K562 (cell line): ENCODE data around the gene CLIC3. TPM values are rescaled to one million over a fixed set of nuclear protein-coding genes. Genes with fewer than 3 reads are reported as not detected.

Experiments used
- CBFB ChIP-seq: sonication (generic); formaldehyde crosslinking; IDR thresholded peaks from 2 replicates; pipeline ENCODE4 v1.4.0; 2020; ENCODE audit warnings: mild to moderate bottlenecking, missing genetic modification reagents
- ESRRA ChIP-seq: fragments of 450-650 bp; IDR thresholded peaks from 2 replicates; pipeline ENCODE4 v1.6.1; 2014; ENCODE audit warnings: low read depth, mild to moderate bottlenecking, moderate library complexity, borderline replicate concordance
- KDM1A ChIP-seq, 2 experiments: fragments of 450-650 bp; IDR thresholded peaks; 2 replicates each; pipeline ENCODE4 v1.6.1; 2016; ENCODE audit warnings: mild to moderate bottlenecking in 2 of 2
- MTA1 ChIP-seq: fragments of 450-650 bp; IDR thresholded peaks from 2 replicates; pipeline ENCODE4 v1.6.1; 2017; ENCODE audit warnings: borderline replicate concordance
- PCBP1 ChIP-seq: fragments of 200-400 bp; formaldehyde crosslinking; IDR thresholded peaks from 2 replicates; pipeline ENCODE4 v1.6.1; 2018; ENCODE audit warnings: mild to moderate bottlenecking, low read depth, low read length; ENCODE audit not compliant: poor library complexity, severe bottlenecking
- PCBP2 ChIP-seq: fragments of 200-400 bp; formaldehyde crosslinking; IDR thresholded peaks from 2 replicates; pipeline ENCODE4 v1.6.1; 2018; ENCODE audit warnings: low read length, low read depth, mild to moderate bottlenecking, moderate library complexity; ENCODE audit not compliant: poor library complexity, severe bottlenecking
- PTBP1 ChIP-seq: fragments of 200-400 bp; formaldehyde crosslinking; IDR thresholded peaks from 2 replicates; pipeline ENCODE4 v1.6.1; 2017; ENCODE audit warnings: low read depth, low read length
- SAFB ChIP-seq: fragments of 200-400 bp; formaldehyde crosslinking; IDR thresholded peaks from 2 replicates; pipeline ENCODE4 v1.6.1; 2017; ENCODE audit warnings: low read depth, low read length, borderline replicate concordance
- SOX6 ChIP-seq: fragments of 450-650 bp; IDR thresholded peaks from 2 replicates; pipeline ENCODE4 v1.6.1; 2014; ENCODE audit warnings: mild to moderate bottlenecking
- SP1 ChIP-seq: sonication (generic); formaldehyde crosslinking; IDR thresholded peaks from 2 replicates; pipeline ENCODE4 v1.8.1; 2022; ENCODE audit warnings: mild to moderate bottlenecking, missing genetic modification reagents
- ZBTB7A ChIP-seq: IDR thresholded peaks from 2 replicates; pipeline ENCODE4 v1.6.1; 2011; ENCODE audit warnings: low read depth, mild to moderate bottlenecking, low read length, moderate library complexity, borderline replicate concordance; ENCODE audit not compliant: control insufficient read depth
- ZNF232 ChIP-seq: sonication (generic); formaldehyde crosslinking; IDR thresholded peaks from 2 replicates; pipeline ENCODE4 v1.8.0; 2022; ENCODE audit warnings: mild to moderate bottlenecking, missing genetic modification reagents
- ZNF76 ChIP-seq: fragments of 250-450 bp; sonication (Bioruptor Pico); IDR thresholded peaks from 2 replicates; pipeline ENCODE4 v1.4.0; 2020; ENCODE audit warnings: mild to moderate bottlenecking, moderate library complexity, borderline replicate concordance
- polyA plus RNA-seq, 8 experiments: library from polyadenylated mRNA; depleted of rRNA in 4 of 8; stranded (reverse) in 5 of 8; unstranded in 3 of 8; fragments of >200 nt; fragmentation: Nextera tagmentation in 2 of 8; fragmentation: Illumina TruSeq in 1 of 8; extraction: Ambion mirVana in 2 of 8; extraction: Trizol in 1 of 8; gene quantifications; 2 replicates each; pipeline versions ENCODE4 v1.2.1 to v1.2.3, GENCODE V29; 2011 to 2014; ENCODE audit warnings: inconsistent platforms in 1 of 8, missing spikeins in 1 of 8
- total RNA-seq, 7 experiments: library from RNA; depleted of rRNA in 6 of 7; stranded (reverse); fragments of >200 nt in 6 of 7; fragmentation: Illumina TruSeq in 2 of 7; extraction: Trizol in 2 of 7; gene quantifications; 2 replicates each; pipeline versions ENCODE4 v1.2.1 to v1.2.3, GENCODE V29; 2011 to 2021; ENCODE audit warnings: low replicate concordance in 1 of 7
- TF ChIP-seq, protein P1 (sequence below), 2 experiments: fragments of 450-650 bp; formaldehyde crosslinking in 1 of 2; IDR thresholded peaks; 2 replicates each; pipeline versions ENCODE4 v1.4.0 to v1.6.1; 2014 to 2020; ENCODE audit warnings: mild to moderate bottlenecking in 2 of 2, borderline replicate concordance in 1 of 2, low read depth in 1 of 2
- TF ChIP-seq, protein P2 (sequence below): fragments of 450-650 bp; formaldehyde crosslinking; IDR thresholded peaks from 2 replicates; pipeline ENCODE4 v1.4.0; 2020; ENCODE audit warnings: mild to moderate bottlenecking, moderate library complexity
- TF ChIP-seq, protein P3 (sequence below): fragments of 250-450 bp; sonication (Bioruptor Pico); IDR thresholded peaks from 2 replicates; pipeline ENCODE4 v1.8.0; 2021; ENCODE audit warnings: moderate library complexity, mild to moderate bottlenecking, inconsistent platforms

CLIC3 gene
- total and polyA plus RNA-seq, 9 of the 15 experiments (the other 6 are each of a cell fraction or from before 2014, with no cell fraction given) = 0.27 to 0.29 TPM; not detected in 7

DNA sequence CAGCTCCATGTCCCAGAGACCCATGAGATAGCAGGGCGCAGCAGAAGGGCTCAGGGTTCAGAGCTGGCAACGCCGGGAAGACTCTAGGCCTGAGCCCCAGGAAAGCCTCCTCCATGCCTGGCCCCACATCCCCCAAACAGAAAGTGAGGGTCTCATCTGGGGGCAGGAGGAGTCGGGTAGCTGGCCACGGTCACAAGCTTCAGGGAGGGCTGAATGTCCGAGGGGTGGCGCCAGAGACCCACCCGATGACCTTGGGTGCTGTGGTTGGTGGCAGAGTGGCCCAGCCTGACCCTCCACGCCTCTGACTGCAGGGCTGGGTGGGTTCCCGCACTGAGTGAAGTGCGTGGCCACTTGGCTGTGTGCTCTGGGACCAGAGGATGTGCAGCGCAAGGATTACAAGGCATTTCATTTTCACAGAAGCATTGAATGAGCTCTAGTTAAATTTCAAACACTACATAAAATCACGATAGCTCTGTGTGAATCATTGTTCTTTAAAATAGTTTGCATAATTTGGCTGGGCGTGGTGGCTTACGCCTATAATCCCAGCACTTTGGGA, 48.3 kb downstream of the CLIC3 start (continued):
- TF ChIP-seq, protein P1, sequence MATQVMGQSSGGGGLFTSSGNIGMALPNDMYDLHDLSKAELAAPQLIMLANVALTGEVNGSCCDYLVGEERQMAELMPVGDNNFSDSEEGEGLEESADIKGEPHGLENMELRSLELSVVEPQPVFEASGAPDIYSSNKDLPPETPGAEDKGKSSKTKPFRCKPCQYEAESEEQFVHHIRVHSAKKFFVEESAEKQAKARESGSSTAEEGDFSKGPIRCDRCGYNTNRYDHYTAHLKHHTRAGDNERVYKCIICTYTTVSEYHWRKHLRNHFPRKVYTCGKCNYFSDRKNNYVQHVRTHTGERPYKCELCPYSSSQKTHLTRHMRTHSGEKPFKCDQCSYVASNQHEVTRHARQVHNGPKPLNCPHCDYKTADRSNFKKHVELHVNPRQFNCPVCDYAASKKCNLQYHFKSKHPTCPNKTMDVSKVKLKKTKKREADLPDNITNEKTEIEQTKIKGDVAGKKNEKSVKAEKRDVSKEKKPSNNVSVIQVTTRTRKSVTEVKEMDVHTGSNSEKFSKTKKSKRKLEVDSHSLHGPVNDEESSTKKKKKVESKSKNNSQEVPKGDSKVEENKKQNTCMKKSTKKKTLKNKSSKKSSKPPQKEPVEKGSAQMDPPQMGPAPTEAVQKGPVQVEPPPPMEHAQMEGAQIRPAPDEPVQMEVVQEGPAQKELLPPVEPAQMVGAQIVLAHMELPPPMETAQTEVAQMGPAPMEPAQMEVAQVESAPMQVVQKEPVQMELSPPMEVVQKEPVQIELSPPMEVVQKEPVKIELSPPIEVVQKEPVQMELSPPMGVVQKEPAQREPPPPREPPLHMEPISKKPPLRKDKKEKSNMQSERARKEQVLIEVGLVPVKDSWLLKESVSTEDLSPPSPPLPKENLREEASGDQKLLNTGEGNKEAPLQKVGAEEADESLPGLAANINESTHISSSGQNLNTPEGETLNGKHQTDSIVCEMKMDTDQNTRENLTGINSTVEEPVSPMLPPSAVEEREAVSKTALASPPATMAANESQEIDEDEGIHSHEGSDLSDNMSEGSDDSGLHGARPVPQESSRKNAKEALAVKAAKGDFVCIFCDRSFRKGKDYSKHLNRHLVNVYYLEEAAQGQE (IDR thresholded peaks at IDR 0.05; ENCODE audit: borderline replicate concordance) = peak; percentile 84
- TF ChIP-seq, protein P1 (CRISPR knock-in tag; IDR thresholded peaks at IDR 0.05; ENCODE audit: low read depth) = 0 out of 2 replicates have a peak, but pooled peaks have one; percentile 23
- no peak for TF ChIP-seq ZNF232 (CRISPR knock-in tag)
- TF ChIP-seq SP1 (CRISPR knock-in tag) = 0 out of 2 replicates have a peak, but pooled peaks have one; percentile 6
- TF ChIP-seq MTA1 = no peak
- peak; percentile 82 for TF ChIP-seq ZBTB7A
- no peak for TF ChIP-seq PCBP2
- no peak for TF ChIP-seq SAFB
- no peak for TF ChIP-seq CBFB (CRISPR knock-in tag)
- TF ChIP-seq, protein P2, sequence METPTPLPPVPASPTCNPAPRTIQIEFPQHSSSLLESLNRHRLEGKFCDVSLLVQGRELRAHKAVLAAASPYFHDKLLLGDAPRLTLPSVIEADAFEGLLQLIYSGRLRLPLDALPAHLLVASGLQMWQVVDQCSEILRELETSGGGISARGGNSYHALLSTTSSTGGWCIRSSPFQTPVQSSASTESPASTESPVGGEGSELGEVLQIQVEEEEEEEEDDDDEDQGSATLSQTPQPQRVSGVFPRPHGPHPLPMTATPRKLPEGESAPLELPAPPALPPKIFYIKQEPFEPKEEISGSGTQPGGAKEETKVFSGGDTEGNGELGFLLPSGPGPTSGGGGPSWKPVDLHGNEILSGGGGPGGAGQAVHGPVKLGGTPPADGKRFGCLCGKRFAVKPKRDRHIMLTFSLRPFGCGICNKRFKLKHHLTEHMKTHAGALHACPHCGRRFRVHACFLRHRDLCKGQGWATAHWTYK (CRISPR knock-in tag) = peak; percentile 85
- TF ChIP-seq, protein P3, sequence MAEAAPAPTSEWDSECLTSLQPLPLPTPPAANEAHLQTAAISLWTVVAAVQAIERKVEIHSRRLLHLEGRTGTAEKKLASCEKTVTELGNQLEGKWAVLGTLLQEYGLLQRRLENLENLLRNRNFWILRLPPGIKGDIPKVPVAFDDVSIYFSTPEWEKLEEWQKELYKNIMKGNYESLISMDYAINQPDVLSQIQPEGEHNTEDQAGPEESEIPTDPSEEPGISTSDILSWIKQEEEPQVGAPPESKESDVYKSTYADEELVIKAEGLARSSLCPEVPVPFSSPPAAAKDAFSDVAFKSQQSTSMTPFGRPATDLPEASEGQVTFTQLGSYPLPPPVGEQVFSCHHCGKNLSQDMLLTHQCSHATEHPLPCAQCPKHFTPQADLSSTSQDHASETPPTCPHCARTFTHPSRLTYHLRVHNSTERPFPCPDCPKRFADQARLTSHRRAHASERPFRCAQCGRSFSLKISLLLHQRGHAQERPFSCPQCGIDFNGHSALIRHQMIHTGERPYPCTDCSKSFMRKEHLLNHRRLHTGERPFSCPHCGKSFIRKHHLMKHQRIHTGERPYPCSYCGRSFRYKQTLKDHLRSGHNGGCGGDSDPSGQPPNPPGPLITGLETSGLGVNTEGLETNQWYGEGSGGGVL (CRISPR knock-in tag) = no peak
- TF ChIP-seq PCBP1 = no peak
- peak; percentile 66 to 80; a peak in 3 of 4 replicates for TF ChIP-seq KDM1A (IDR thresholded peaks at IDR 0.05)
- peak; percentile 90 for TF ChIP-seq ESRRA
- no peak for TF ChIP-seq PTBP1
- no peak for TF ChIP-seq SOX6
- TF ChIP-seq ZNF76 (CRISPR knock-in tag) = no peak
